HG03159 (cell line): ENCODE measurements around the gene FAM168A.

Experiments
- ATAC-seq: cut with Tn5 transposase; IDR thresholded peaks from one replicate; pipeline ENCODE4 v1.9.1; 2021; ENCODE audit warnings: mild to moderate bottlenecking, moderate library complexity; ENCODE audit not compliant: unreplicated experiment

FAM168A gene

GRCh38 chr11:73355109-73355508 lies 242.8 kb downstream of the FAM168A start:
- no peak for ATAC-seq

- ATAC-seq, result no peak
Measured at GRCh38 chr11:73353422-73353821, 244.5 kb downstream of the FAM168A start.

- ATAC-seq, result no peak
Measured at GRCh38 chr11:73350908-73351636, 246.8 kb downstream of the FAM168A start.
